ENCODE results near the gene SPNS2. TPM values are rescaled to one million over a fixed set of nuclear protein-coding genes. Genes with fewer than 3 reads are reported as not detected.

Gene SPNS2
- total RNA-seq, 1 donor from 2014 or later = 79.3 TPM

DNA sequence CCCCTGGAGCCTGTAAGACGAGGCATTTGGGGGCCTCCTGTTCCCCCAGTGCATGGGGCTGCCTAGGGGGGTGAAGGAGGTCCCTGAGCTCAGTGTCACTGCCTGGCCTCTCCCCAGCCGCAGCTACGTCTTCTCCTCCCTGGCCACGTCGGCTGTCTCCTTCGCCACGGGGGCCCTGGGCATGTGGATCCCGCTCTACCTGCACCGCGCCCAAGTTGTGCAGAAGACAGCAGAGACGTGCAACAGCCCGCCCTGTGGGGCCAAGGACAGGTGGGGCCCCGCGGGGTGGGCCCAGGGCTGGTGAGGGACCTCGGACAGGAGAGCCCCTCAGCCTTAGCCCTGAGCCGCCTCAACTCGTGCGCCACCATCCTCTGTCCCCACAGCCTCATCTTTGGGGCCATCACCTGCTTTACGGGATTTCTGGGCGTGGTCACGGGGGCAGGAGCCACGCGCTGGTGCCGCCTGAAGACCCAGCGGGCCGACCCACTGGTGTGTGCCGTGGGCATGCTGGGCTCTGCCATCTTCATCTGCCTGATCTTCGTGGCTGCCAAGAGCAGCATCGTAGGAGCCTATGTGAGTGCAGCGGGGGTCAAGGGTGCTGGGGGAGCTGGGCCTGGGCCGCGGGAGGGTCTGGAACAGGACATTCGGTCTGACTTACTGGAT is 34.3 kb downstream of the SPNS2 start:
- peaks cover 51% of the 10 kb centered on the region for H3K4me1 ChIP-seq
- H3K9me3 ChIP-seq = no peaks in the 10 kb centered on the region
- no peak for DNase-seq (ENCODE audit: extremely low spot score in 2 of 2)
- no peaks in the 10 kb centered on the region for H3K27me3 ChIP-seq
- H3K36me3 ChIP-seq = no peaks in the 10 kb centered on the region
- TF ChIP-seq POLR2AphosphoS5 (IDR thresholded peaks at IDR 0.05; ENCODE audit: insufficient read depth in 1 of 2, low read depth in 1 of 2) (no peak), POLR2A (IDR thresholded peaks at IDR 0.05) (no peak)
- TF ChIP-seq, protein P1, sequence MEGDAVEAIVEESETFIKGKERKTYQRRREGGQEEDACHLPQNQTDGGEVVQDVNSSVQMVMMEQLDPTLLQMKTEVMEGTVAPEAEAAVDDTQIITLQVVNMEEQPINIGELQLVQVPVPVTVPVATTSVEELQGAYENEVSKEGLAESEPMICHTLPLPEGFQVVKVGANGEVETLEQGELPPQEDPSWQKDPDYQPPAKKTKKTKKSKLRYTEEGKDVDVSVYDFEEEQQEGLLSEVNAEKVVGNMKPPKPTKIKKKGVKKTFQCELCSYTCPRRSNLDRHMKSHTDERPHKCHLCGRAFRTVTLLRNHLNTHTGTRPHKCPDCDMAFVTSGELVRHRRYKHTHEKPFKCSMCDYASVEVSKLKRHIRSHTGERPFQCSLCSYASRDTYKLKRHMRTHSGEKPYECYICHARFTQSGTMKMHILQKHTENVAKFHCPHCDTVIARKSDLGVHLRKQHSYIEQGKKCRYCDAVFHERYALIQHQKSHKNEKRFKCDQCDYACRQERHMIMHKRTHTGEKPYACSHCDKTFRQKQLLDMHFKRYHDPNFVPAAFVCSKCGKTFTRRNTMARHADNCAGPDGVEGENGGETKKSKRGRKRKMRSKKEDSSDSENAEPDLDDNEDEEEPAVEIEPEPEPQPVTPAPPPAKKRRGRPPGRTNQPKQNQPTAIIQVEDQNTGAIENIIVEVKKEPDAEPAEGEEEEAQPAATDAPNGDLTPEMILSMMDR (IDR thresholded peaks at IDR 0.05) = no peak
- intact Hi-C loops (cut with DNase I) = loop anchor here (10.0 kb wide), 1 partner anchor 98 kb away; the partner anchor contains the start of gene SPNS3
- H3K27ac ChIP-seq = no peak overlapping the region
- no peak overlapping the region for H3K4me3 ChIP-seq

- H3K4me1 ChIP-seq = peaks cover 52% of the 10 kb centered on the region
- TF ChIP-seq, protein P1 (IDR thresholded peaks at IDR 0.05) = no peak
- TF ChIP-seq POLR2A (IDR thresholded peaks at IDR 0.05) = no peak
- TF ChIP-seq POLR2AphosphoS5 (IDR thresholded peaks at IDR 0.05; ENCODE audit: insufficient read depth in 1 of 2, low read depth in 1 of 2) = no peak
- H3K36me3 ChIP-seq = peaks cover 0 to 1% of the 10 kb centered on the region in 2 donors
- H3K9me3 ChIP-seq = no peaks in the 10 kb centered on the region
- DNase-seq (ENCODE audit: extremely low spot score in 2 of 2) = no peak
- no peak overlapping the region for H3K4me3 ChIP-seq
- intact Hi-C loops (cut with DNase I) = loop anchor here (10.0 kb wide), 1 partner anchor 99 kb away; the partner anchor contains the start of gene SPNS3
- H3K27ac ChIP-seq = no peak overlapping the region
- no peaks in the 10 kb centered on the region for H3K27me3 ChIP-seq
Measured at GRCh38 chr17:4533523-4534504, 35.1 kb downstream of the SPNS2 start.

DNA sequence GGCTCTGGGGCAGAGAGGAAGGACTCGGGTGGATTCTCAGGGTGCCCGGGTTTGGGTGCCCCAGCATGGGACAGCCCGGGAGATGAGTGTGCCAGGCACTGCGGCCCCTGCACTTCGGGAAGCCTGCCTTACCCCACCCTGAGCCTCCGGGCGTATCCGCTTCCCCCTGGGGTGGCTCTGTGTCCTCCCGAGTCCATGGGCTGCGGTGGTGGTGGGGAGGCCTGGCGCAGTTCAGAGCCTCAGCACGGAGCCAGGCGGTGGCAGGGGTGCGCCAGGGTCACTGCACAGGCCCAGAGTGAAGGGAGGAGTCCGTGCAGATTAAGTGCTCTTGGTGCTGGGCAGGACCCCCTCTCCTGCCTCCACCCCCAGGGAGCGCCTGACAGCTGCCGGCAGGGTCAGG is 35.8 kb downstream of the SPNS2 start:
- Histone ChIP-seq H3K27me3 (no peaks in the 10 kb centered on the region), H3K4me1 (peaks cover 52% of the 10 kb centered on the region), H3K9me3 (no peaks in the 10 kb centered on the region), H3K4me3 (no peak overlapping the region), H3K27ac (no peak overlapping the region), H3K36me3 (peaks cover 0 to 8% of the 10 kb centered on the region in 2 donors)
- DNase-seq (ENCODE audit: extremely low spot score in 2 of 2) = no peak
- intact Hi-C loops (cut with DNase I) = loop anchor here (10.0 kb wide), 1 partner anchor 100 kb away; the partner anchor contains the start of gene SPNS3
- TF ChIP-seq POLR2A (IDR thresholded peaks at IDR 0.05) (no peak), POLR2AphosphoS5 (IDR thresholded peaks at IDR 0.05; ENCODE audit: insufficient read depth in 1 of 2, low read depth in 1 of 2) (no peak)
- TF ChIP-seq, protein P1 (IDR thresholded peaks at IDR 0.05) = no peak

DNA sequence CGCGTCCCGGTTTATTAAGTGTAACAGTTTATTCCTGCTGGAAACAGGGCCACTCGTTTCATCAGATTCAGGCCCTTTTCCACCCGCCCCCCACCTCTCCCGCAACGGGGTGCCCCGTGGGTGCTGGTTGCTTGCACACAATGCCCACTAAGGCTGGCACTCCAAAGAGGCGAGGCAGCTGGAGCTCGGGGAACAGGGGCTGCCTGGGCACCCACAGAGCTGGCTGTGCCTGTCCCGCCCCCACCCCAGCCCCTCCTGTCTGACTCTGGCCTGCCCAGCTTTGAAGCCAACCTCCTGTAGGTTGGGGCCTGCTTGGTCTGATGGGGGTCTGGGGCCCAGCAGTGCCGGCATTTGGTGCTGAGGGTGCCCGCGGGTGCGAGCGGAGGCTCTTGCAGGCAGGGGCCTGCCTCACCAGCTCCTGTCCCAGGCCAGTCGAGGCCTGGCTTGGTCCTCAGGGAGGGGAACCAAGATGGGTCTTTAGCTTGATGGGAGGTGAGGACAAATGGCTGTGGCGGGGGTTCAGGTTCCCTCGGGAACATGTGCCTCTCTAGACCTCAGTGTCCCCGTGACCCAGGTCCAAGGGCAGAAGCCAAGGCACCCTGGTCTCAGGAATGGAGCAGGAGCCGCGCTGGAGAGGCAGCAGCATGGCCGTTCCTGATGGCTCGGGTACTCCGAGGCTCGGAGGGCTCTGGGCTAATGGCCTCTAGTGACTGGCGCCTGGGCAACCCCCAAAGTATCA is 36.4 kb downstream of the SPNS2 start:
- Histone ChIP-seq H3K9me3 (no peaks in the 10 kb centered on the region), H3K27ac (no peak overlapping the region), H3K36me3 (peaks cover 0 to 14% of the 10 kb centered on the region in 2 donors), H3K4me3 (no peak overlapping the region), H3K27me3 (no peaks in the 10 kb centered on the region), H3K4me1 (peaks cover 52% of the 10 kb centered on the region)
- intact Hi-C loops (cut with DNase I) = loop anchor here (10.0 kb wide), 1 partner anchor 100 kb away; the partner anchor contains the start of gene SPNS3
- TF ChIP-seq POLR2A (IDR thresholded peaks at IDR 0.05) (no peak), POLR2AphosphoS5 (IDR thresholded peaks at IDR 0.05; ENCODE audit: insufficient read depth in 1 of 2, low read depth in 1 of 2) (no peak)
- TF ChIP-seq, protein P1 (IDR thresholded peaks at IDR 0.05) = no peak
- no peak for DNase-seq (ENCODE audit: extremely low spot score in 2 of 2)

All from vagina (tissue), 2 donors.